HCT116 (cell line): ENCODE results near the gene ASIC5. TPM values are rescaled to one million over a fixed set of nuclear protein-coding genes. Genes with fewer than 3 reads are reported as not detected.

Experiments used
- ATAC-seq: fragments of 200-7000 bp; cut with Tn5 transposase; 2 replicates; pipeline ENCODE4 v1.9.1; 2020; ENCODE audit warnings: mild to moderate bottlenecking, moderate library complexity
- BruUV-seq: library from RNA; stranded (reverse); fragments of 400-500 nt; replicated peaks from 2 replicates; lab custom pipeline; 2021; lab: Mats Ljungman, UMichigan
- CTCF ChIA-PET: fragments of 300-600 bp; sonication (Branson Sonifier 250); formaldehyde crosslinking; loops from one replicate; lab custom pipeline; 2021; ENCODE audit warnings: antibody characterized with exemption; lab: Charles Lee
- POLR2A ChIA-PET: fragments of 300-600, 350-600 bp; sonication (Branson Sonifier 250); formaldehyde crosslinking; loops from one replicate; lab custom pipeline; 2021; ENCODE audit warnings: antibody characterized with exemption; lab: Charles Lee
- RAD21 ChIA-PET, 2 experiments: fragments of 300-600 bp; sonication (Branson Sonifier 250); formaldehyde crosslinking; loops; one replicate each; lab custom pipeline; 2023; ENCODE audit warnings: low total read pairs in 2 of 2; ENCODE audit not compliant: uncharacterized antibody in 2 of 2, unreplicated experiment in 2 of 2, low non-redundant PET in 1 of 2; lab: Charles Lee
- DNase-seq: peaks from one replicate; pipeline ENCODE4 v3.0.0-alpha.2; 2010; ENCODE audit warnings: low read depth, low spot score
- H2AFZ ChIP-seq: fragments of 200-600 bp; shearing (Covaris generic), sonication (generic); 2 replicates; pipeline ENCODE4 v1.6.1; 2017; ENCODE audit warnings: low read depth, mixed run types, mixed read lengths, antibody characterized with exemption, low read length; ENCODE audit not compliant: poor library complexity, severe bottlenecking
- H3K27ac ChIP-seq: 2 replicates; pipeline ENCODE4 v1.5.1; 2012; ENCODE audit warnings: low read depth, low read length
- H3K27me3 ChIP-seq: fragments of 200-600 bp; sonication (generic); 2 replicates; pipeline ENCODE4 v1.6.1; 2016; ENCODE audit warnings: mixed run types, low read length, mixed read lengths; ENCODE audit not compliant: insufficient read depth
- H3K36me3 ChIP-seq, 2 experiments: fragments of 200-500 bp in 1 of 2; fragments of 200-600 bp in 1 of 2; sonication (Bioruptor generic) in 1 of 2; sonication (generic) in 1 of 2; 2 replicates each; pipeline versions ENCODE4 v1.5.1 to v1.6.1; 2014 to 2016; ENCODE audit warnings: low read length in 2 of 2, inconsistent platforms in 1 of 2, mixed read lengths in 1 of 2, mixed run types in 1 of 2; ENCODE audit not compliant: insufficient read depth in 2 of 2, control insufficient read depth in 1 of 2
- H3K4me1 ChIP-seq, 2 experiments: fragments of 200-600 bp in 1 of 2; sonication (generic) in 1 of 2; 2 replicates each; pipeline versions ENCODE4 v1.5.1 to v1.6.1; 2012 to 2017; ENCODE audit warnings: low read length in 2 of 2, inconsistent platforms in 1 of 2, mild to moderate bottlenecking in 1 of 2, mixed read lengths in 1 of 2, mixed run types in 1 of 2, moderate library complexity in 1 of 2; ENCODE audit not compliant: insufficient read depth in 2 of 2, control insufficient read depth in 1 of 2
- H3K4me2 ChIP-seq: fragments of 200-600 bp; sonication (generic); 2 replicates; pipeline ENCODE4 v1.6.1; 2017; ENCODE audit warnings: mixed run types, low read length, mixed read lengths
- H3K4me3 ChIP-seq, 2 experiments: fragments of 200-600 bp in 1 of 2; sonication (generic) in 1 of 2; replicated peaks in 1 of 2; 2 replicates each; pipeline ENCODE4 v1.5.1; 2011 to 2016; ENCODE audit warnings: low read length in 2 of 2, control low read depth in 1 of 2, low read depth in 1 of 2, mild to moderate bottlenecking in 1 of 2, mixed read lengths in 1 of 2, mixed run types in 1 of 2
- H3K79me2 ChIP-seq: fragments of 200-600 bp; sonication (generic); 2 replicates; pipeline ENCODE4 v1.6.1; 2017; ENCODE audit warnings: mild to moderate bottlenecking, mixed run types, low read length, moderate library complexity, mixed read lengths; ENCODE audit not compliant: insufficient read depth
- H3K9ac ChIP-seq: fragments of 200-600 bp; sonication (generic); 2 replicates; pipeline ENCODE4 v1.6.1; 2016; ENCODE audit warnings: low read length, mixed read lengths
- H3K9me2 ChIP-seq: fragments of 200-600 bp; sonication (generic), shearing (Covaris generic); 2 replicates; pipeline ENCODE4 v1.6.1; 2017; ENCODE audit warnings: mixed run types, mild to moderate bottlenecking, moderate library complexity; ENCODE audit not compliant: insufficient read depth
- H3K9me3 ChIP-seq, 2 experiments: fragments of 200-500 bp in 1 of 2; fragments of 200-600 bp in 1 of 2; sonication (Bioruptor generic) in 1 of 2; sonication (generic) in 1 of 2; 2 replicates each; pipeline ENCODE4 v1.6.1; 2014 to 2017; ENCODE audit warnings: low read length in 2 of 2, mixed read lengths in 2 of 2, inconsistent platforms in 1 of 2, low read depth in 1 of 2, mild to moderate bottlenecking in 1 of 2, mixed run types in 1 of 2, moderate library complexity in 1 of 2; ENCODE audit not compliant: control insufficient read depth in 1 of 2, insufficient read depth in 1 of 2
- H4K20me1 ChIP-seq: fragments of 200-600 bp; sonication (generic), shearing (Covaris generic); 2 replicates; pipeline ENCODE4 v1.6.1; 2017; ENCODE audit warnings: mixed run types, mild to moderate bottlenecking, moderate library complexity; ENCODE audit not compliant: insufficient read depth
- CBX3 ChIP-seq: IDR thresholded peaks from 2 replicates; pipeline ENCODE4 v1.6.1; 2012; ENCODE audit warnings: low read depth
- CEBPB ChIP-seq: IDR thresholded peaks from 2 replicates; pipeline ENCODE4 v1.6.1; 2012; ENCODE audit warnings: low read depth
- EGR1 ChIP-seq: IDR thresholded peaks from 2 replicates; pipeline ENCODE4 v1.6.1; 2012; ENCODE audit warnings: low read depth
- ELF1 ChIP-seq: IDR thresholded peaks from 2 replicates; pipeline ENCODE4 v1.6.1; 2012; ENCODE audit warnings: low read depth, borderline replicate concordance
- EZH2 ChIP-seq: fragments of 200-600 bp; sonication (generic); IDR thresholded peaks from 2 replicates; pipeline ENCODE4 v1.6.1; 2017; ENCODE audit warnings: antibody characterized with exemption, mixed run types
- EZH2phosphoT487 ChIP-seq: fragments of 200-600 bp; IDR thresholded peaks from 2 replicates; pipeline ENCODE4 v1.6.1; 2018; ENCODE audit warnings: antibody characterized with exemption, borderline replicate concordance
- FOSL1 ChIP-seq: IDR thresholded peaks from 2 replicates; pipeline ENCODE4 v1.6.1; 2012; ENCODE audit warnings: low read depth
- JUND ChIP-seq: IDR thresholded peaks from 2 replicates; pipeline ENCODE4 v1.6.1; 2012
- POLR2A ChIP-seq: IDR thresholded peaks from 2 replicates; pipeline ENCODE4 v1.7.0; 2011; ENCODE audit warnings: borderline replicate concordance; ENCODE audit not compliant: insufficient read depth, insufficient read length; ENCODE audit errors: extremely low read depth
- RAD21 ChIP-seq: IDR thresholded peaks from 2 replicates; pipeline ENCODE4 v1.6.1; 2012; ENCODE audit warnings: low read depth, mild to moderate bottlenecking
- SIN3A ChIP-seq: IDR thresholded peaks from 2 replicates; pipeline ENCODE4 v1.6.1; 2012; ENCODE audit warnings: low read depth
- SP1 ChIP-seq: IDR thresholded peaks from 2 replicates; pipeline ENCODE4 v1.6.1; 2012; ENCODE audit warnings: low read depth
- YY1 ChIP-seq: IDR thresholded peaks from 2 replicates; pipeline ENCODE4 v1.6.1; 2011; ENCODE audit warnings: low read length, low read depth, moderate library complexity, mild to moderate bottlenecking; ENCODE audit not compliant: insufficient replicate concordance; ENCODE audit errors: extremely low read depth
- ZFX ChIP-seq: fragments of 450-650 bp; IDR thresholded peaks from 2 replicates; pipeline ENCODE4 v1.6.1; 2017
- ZNF274 ChIP-seq: fragments of 200-500 bp; sonication (Bioruptor generic); IDR thresholded peaks from 2 replicates; pipeline ENCODE4 v1.6.1; 2014; ENCODE audit warnings: mild to moderate bottlenecking, low read depth, low read length, inconsistent platforms
- intact Hi-C: fragments of 100-400 bp; cut with micrococcal nuclease; formaldehyde crosslinking; loops from 2 replicates; pipeline ENCODE4 v1.10.0; 2022
- total RNA-seq: library from RNA; stranded (reverse); gene quantifications from one replicate; pipeline ENCODE4 v1.2.1, GENCODE V29; 2021; ENCODE audit not compliant: unreplicated experiment
- TF ChIP-seq, protein P1 (sequence below): IDR thresholded peaks from 2 replicates; pipeline ENCODE4 v1.6.1; 2011; ENCODE audit warnings: mild to moderate bottlenecking, low read length, moderate library complexity; ENCODE audit not compliant: insufficient replicate concordance; ENCODE audit errors: extremely low read depth
- TF ChIP-seq, protein P2 (sequence below), 3 experiments: fragments of 200-600 bp in 1 of 3; sonication (generic) in 1 of 3; IDR thresholded peaks in 2 of 3; conservative IDR thresholded peaks in 1 of 3; 2 replicates each; pipeline ENCODE4 v1.5.1; 2012 to 2017; ENCODE audit warnings: low read depth in 2 of 3, low read length in 2 of 3, antibody characterized with exemption in 1 of 3, borderline replicate concordance in 1 of 3, control low read depth in 1 of 3, mild to moderate bottlenecking in 1 of 3, mixed read lengths in 1 of 3, mixed run types in 1 of 3, moderate library complexity in 1 of 3; ENCODE audit not compliant: insufficient read depth in 1 of 3
- TF ChIP-seq, protein P3 (sequence below): IDR thresholded peaks from 2 replicates; pipeline ENCODE4 v1.6.1; 2012
- TF ChIP-seq, protein P4 (sequence below): IDR thresholded peaks from 2 replicates; pipeline ENCODE4 v1.6.1; 2012

Gene ASIC5
- total RNA-seq, 1 experiment from 2014 or later: not detected

DNA sequence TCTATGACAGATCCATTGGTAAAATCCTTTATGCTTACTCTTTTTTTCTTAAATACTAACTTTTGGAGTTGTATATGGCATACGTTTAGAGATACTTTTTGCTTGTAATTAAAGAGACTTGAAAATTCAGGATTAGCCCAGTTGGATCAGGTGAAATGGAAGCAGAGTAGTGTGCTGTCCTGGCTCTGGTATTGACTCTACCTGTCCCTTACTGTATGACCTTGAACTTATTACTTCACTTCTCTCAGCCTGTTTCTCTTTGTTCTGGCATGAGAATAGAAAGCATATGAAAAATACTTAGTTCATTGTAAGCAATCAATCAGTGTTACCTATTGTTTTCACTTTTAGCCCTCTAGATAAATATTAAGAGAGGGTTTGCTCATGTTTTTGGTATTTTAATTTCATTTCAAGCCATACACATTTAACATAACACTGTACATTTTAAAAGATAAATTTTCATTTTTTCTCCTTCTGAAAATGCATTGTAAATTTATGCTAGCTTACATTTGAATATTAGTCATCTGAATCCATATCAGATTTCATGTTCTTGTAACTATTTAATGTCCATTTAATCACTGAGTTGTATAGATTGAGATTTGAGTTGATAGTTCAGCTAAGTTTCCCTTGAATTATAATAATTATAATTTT lies 71.4 kb downstream of the ASIC5 start:
- Histone ChIP-seq H3K9me2 (no peaks in the 10 kb centered on the region), H3K36me3 (no peaks in the 10 kb centered on the region), H3K9me3 (no peaks in the 10 kb centered on the region), H3K4me2 (no peak overlapping the region), H4K20me1 (no peaks in the 10 kb centered on the region), H3K27me3 (no peaks in the 10 kb centered on the region), H3K4me1 (no peaks in the 10 kb centered on the region), H3K79me2 (no peaks in the 10 kb centered on the region), H3K27ac (no peak overlapping the region), H3K9ac (no peak overlapping the region), H3K4me3 (no peak overlapping the region), H2AFZ (no peak overlapping the region)
- no peak for TF ChIP-seq RAD21
- no peak for TF ChIP-seq POLR2A
- no peak for TF ChIP-seq ZNF274
- TF ChIP-seq, protein P1, sequence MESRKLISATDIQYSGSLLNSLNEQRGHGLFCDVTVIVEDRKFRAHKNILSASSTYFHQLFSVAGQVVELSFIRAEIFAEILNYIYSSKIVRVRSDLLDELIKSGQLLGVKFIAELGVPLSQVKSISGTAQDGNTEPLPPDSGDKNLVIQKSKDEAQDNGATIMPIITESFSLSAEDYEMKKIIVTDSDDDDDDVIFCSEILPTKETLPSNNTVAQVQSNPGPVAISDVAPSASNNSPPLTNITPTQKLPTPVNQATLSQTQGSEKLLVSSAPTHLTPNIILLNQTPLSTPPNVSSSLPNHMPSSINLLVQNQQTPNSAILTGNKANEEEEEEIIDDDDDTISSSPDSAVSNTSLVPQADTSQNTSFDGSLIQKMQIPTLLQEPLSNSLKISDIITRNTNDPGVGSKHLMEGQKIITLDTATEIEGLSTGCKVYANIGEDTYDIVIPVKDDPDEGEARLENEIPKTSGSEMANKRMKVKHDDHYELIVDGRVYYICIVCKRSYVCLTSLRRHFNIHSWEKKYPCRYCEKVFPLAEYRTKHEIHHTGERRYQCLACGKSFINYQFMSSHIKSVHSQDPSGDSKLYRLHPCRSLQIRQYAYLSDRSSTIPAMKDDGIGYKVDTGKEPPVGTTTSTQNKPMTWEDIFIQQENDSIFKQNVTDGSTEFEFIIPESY: no peak
- TF ChIP-seq SIN3A: no peak
- RAD21 ChIA-PET: no interaction called here
- ATAC-seq: no peak
- intact Hi-C loops: no loop called here
- DNase-seq: no peak
- BruUV-seq: no TSS peak
- POLR2A ChIA-PET: no interaction called here
- CTCF ChIA-PET: no interaction called here

DNA sequence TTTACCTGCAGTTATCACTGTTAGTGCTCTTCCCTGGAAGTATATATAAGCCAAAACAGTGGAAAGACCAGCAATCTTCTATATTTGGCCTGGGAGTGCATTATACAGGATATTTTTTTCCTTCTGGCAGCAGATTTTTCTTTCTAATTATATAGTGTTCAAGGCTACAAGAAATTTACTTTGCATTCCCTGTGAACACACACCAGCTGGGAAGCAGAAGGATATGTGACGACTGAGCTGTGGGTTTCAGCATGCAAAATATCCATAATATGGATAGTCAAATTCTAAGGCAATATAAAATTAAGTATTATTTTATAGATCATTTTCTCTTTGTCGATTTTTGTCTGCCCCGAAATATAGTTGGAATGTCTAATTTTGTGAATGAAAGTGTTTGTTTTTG lies 76.1 kb downstream of the ASIC5 start:
- Histone ChIP-seq H3K27ac (no peak overlapping the region), H3K79me2 (no peaks in the 10 kb centered on the region), H2AFZ (no peak overlapping the region), H3K36me3 (no peaks in the 10 kb centered on the region), H3K9me3 (no peaks in the 10 kb centered on the region), H3K4me3 (no peak overlapping the region), H3K4me1 (no peaks in the 10 kb centered on the region), H3K4me2 (no peak overlapping the region), H4K20me1 (no peaks in the 10 kb centered on the region), H3K27me3 (no peaks in the 10 kb centered on the region), H3K9ac (no peak overlapping the region), H3K9me2 (no peaks in the 10 kb centered on the region)
- intact Hi-C loops: loop anchor here (5.0 kb wide), 1 partner anchor 983 kb away; no protein-coding TSS in a partner anchor
- POLR2A ChIA-PET: no interaction called here
- DNase-seq: no peak
- CTCF ChIA-PET: no interaction called here
- TF ChIP-seq EGR1: no peak
- TF ChIP-seq, protein P2, sequence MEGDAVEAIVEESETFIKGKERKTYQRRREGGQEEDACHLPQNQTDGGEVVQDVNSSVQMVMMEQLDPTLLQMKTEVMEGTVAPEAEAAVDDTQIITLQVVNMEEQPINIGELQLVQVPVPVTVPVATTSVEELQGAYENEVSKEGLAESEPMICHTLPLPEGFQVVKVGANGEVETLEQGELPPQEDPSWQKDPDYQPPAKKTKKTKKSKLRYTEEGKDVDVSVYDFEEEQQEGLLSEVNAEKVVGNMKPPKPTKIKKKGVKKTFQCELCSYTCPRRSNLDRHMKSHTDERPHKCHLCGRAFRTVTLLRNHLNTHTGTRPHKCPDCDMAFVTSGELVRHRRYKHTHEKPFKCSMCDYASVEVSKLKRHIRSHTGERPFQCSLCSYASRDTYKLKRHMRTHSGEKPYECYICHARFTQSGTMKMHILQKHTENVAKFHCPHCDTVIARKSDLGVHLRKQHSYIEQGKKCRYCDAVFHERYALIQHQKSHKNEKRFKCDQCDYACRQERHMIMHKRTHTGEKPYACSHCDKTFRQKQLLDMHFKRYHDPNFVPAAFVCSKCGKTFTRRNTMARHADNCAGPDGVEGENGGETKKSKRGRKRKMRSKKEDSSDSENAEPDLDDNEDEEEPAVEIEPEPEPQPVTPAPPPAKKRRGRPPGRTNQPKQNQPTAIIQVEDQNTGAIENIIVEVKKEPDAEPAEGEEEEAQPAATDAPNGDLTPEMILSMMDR (IDR thresholded peaks at IDR 0.05 in 2 of 3, conservative IDR thresholded peaks at IDR 0.05 in 1 of 3; ENCODE audit: borderline replicate concordance in 1 of 3, insufficient read depth in 1 of 3, low read depth in 2 of 3, low read length in 2 of 3): no peak
- TF ChIP-seq CBX3: no peak
- TF ChIP-seq EZH2: no peak
- no peak for TF ChIP-seq RAD21
- TF ChIP-seq EZH2phosphoT487: no peak
- TF ChIP-seq ELF1: no peak
- TF ChIP-seq YY1: no peak
- TF ChIP-seq JUND: no peak
- no peak for TF ChIP-seq FOSL1
- TF ChIP-seq CEBPB: no peak
- no peak for TF ChIP-seq ZNF274
- no peak for TF ChIP-seq ZFX
- TF ChIP-seq, protein P3, sequence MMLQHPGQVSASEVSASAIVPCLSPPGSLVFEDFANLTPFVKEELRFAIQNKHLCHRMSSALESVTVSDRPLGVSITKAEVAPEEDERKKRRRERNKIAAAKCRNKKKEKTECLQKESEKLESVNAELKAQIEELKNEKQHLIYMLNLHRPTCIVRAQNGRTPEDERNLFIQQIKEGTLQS: no peak
- TF ChIP-seq SP1: no peak
- TF ChIP-seq, protein P4, sequence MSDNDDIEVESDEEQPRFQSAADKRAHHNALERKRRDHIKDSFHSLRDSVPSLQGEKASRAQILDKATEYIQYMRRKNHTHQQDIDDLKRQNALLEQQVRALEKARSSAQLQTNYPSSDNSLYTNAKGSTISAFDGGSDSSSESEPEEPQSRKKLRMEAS: no peak
- no peak for ATAC-seq
- BruUV-seq: no TSS peak
- RAD21 ChIA-PET: no interaction called here
